ENCODE data around the gene HERC3.
"Not testable (repeated sequence)": the region's sequence is repeated elsewhere in the genome, so short reads cannot be mapped to it uniquely, and the experiment has no call there.

The HERC3 gene

GRCh38 chr4:88609794-88610193, 17.5 kb downstream of the HERC3 start:
- FAIRE-seq, result not testable (repeated sequence)

GRCh38 chr4:88610771-88611170, 18.5 kb downstream of the HERC3 start:
- FAIRE-seq, result no peak

GRCh38 chr4:88613417-88613875, 21.2 kb downstream of the HERC3 start:
- FAIRE-seq, result no peak

GRCh38 chr4:88614058-88614457, 21.8 kb downstream of the HERC3 start:
- FAIRE-seq, result no peak

- no peak for FAIRE-seq
These were observed 24.2 kb downstream of the HERC3 start for GRCh38 chr4:88616275-88617150.

GRCh38 chr4:88618782-88619485, 26.7 kb downstream of the HERC3 start:
- FAIRE-seq, result no peak

GRCh38 chr4:88619971-88620370, 27.7 kb downstream of the HERC3 start:
- FAIRE-seq, result no peak

- no peak for FAIRE-seq
These were observed 29.6 kb downstream of the HERC3 start for GRCh38 chr4:88621763-88622327.

GRCh38 chr4:88623097-88623496, 30.8 kb downstream of the HERC3 start:
- no peak for FAIRE-seq

GRCh38 chr4:88628746-88629145, 36.5 kb downstream of the HERC3 start:
- FAIRE-seq, result no peak

- no peak for FAIRE-seq
These were observed 37.5 kb downstream of the HERC3 start for GRCh38 chr4:88629826-88630225.

- no peak for FAIRE-seq
These were observed 38.5 kb downstream of the HERC3 start for GRCh38 chr4:88630756-88631155.

GRCh38 chr4:88643932-88644331, 51.7 kb downstream of the HERC3 start:
- no peak for FAIRE-seq

- no peak for FAIRE-seq
These were observed 53.7 kb downstream of the HERC3 start for GRCh38 chr4:88645994-88646393.

GRCh38 chr4:88646528-88647280, 54.4 kb downstream of the HERC3 start:
- no peak for FAIRE-seq

GRCh38 chr4:88649716-88650115, 57.4 kb downstream of the HERC3 start:
- FAIRE-seq, result no peak

- no peak for FAIRE-seq
These were observed 61.2 kb downstream of the HERC3 start for GRCh38 chr4:88653371-88653946.

- FAIRE-seq, result no peak
These were observed 62.9 kb downstream of the HERC3 start for GRCh38 chr4:88655226-88655625.

GRCh38 chr4:88659055-88659889, 67.0 kb downstream of the HERC3 start:
- FAIRE-seq, result no peak

- FAIRE-seq, result no peak
These were observed 67.6 kb downstream of the HERC3 start for GRCh38 chr4:88659890-88660208.

- FAIRE-seq, result no peak
These were observed 68.4 kb downstream of the HERC3 start for GRCh38 chr4:88660446-88661294.
